NB4 (cell line): Measurements from ENCODE around the gene DCLK1.

Source experiments
- CTCF ChIP-seq: IDR thresholded peaks from one replicate; pipeline ENCODE4 v1.5.1; 2012; ENCODE audit warnings: low read depth, low read length
- MYC ChIP-seq: IDR thresholded peaks from 2 replicates; pipeline ENCODE4 v1.6.1; 2011; ENCODE audit warnings: low read depth, low read length
- POLR2A ChIP-seq: IDR thresholded peaks from 2 replicates; pipeline ENCODE4 v1.6.1; 2011; ENCODE audit warnings: mild to moderate bottlenecking; ENCODE audit not compliant: insufficient read length; ENCODE audit errors: extremely low read depth
- TF ChIP-seq, protein P1 (sequence below): IDR thresholded peaks from 2 replicates; pipeline ENCODE4 v1.6.1; 2011; ENCODE audit warnings: low read depth, low read length

DNA sequence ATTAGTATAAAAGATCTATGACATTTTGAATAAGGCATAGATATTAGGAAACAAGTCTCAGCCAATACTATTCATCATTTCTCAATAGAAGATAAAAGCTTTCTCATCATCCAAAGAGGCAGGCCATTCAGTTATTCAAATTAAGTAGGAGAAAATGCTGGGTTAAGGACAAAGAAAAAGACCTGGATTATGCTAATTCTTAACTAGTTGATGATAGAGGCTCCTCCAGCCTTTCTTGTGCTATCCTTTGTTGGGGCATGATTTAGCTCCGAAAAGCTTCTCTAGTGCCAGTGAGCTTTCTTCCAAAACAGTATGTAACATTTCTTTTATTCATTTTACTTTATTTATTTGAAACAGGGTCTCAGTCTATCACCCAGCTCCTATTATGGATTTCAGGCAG, 223.0 kb downstream of the DCLK1 start:
- TF ChIP-seq CTCF (no peak), MYC (no peak), POLR2A (no peak)
- TF ChIP-seq, protein P1, sequence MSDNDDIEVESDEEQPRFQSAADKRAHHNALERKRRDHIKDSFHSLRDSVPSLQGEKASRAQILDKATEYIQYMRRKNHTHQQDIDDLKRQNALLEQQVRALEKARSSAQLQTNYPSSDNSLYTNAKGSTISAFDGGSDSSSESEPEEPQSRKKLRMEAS = no peak
